Measurements from ENCODE around the gene DMRTA2.
"Not testable (repeated sequence)": the region's sequence is repeated elsewhere in the genome, so short reads cannot be mapped to it uniquely, and the experiment has no call there.

DMRTA2 gene

GRCh38 chr1:50405814-50406213, 17.4 kb downstream of the DMRTA2 start:
- TF ChIP-seq CTCF (IDR thresholded peaks at IDR 0.05): no peak

GRCh38 chr1:50393522-50394120, 29.6 kb downstream of the DMRTA2 start:
- TF ChIP-seq CTCF (IDR thresholded peaks at IDR 0.05): no peak
- Histone ChIP-seq H3K4me1 (no peaks in the 10 kb centered on the region), H3K36me3 (no peaks in the 10 kb centered on the region), H3K9me3 (peaks cover 0 to 8% (median 0%) of the 10 kb centered on the region in 3 donors), H3K27me3 (peaks cover 0 to 5% of the 10 kb centered on the region in 2 donors), H3K27ac (no peak overlapping the region), H3K4me3 (no peak overlapping the region)
- intact Hi-C loops (cut with DNase I; ENCODE audit: low total_unique reads): no loop called here
- DNase-seq: no peak

More at GRCh38 chr1:50405814-50406213, 17.4 kb downstream of the DMRTA2 start:
- Histone ChIP-seq H3K27ac (no peak overlapping the region), H3K36me3 (no peaks in the 10 kb centered on the region), H3K27me3 (peaks cover 0 to 22% of the 10 kb centered on the region in 2 donors), H3K4me3 (no peak overlapping the region), H3K9me3 (peaks cover 0 to 7% (median 0%) of the 10 kb centered on the region in 3 donors), H3K4me1 (no peaks in the 10 kb centered on the region)
- no peak for DNase-seq
- intact Hi-C loops (cut with DNase I; ENCODE audit: low total_unique reads): no loop called here

GRCh38 chr1:50381551-50381950, 41.7 kb downstream of the DMRTA2 start:
- H3K36me3 ChIP-seq; intact Hi-C loops (cut with DNase I; ENCODE audit: low total_unique reads); H3K27me3 ChIP-seq; H3K4me1 ChIP-seq; H3K27ac ChIP-seq; DNase-seq; H3K9me3 ChIP-seq; H3K4me3 ChIP-seq: not testable (repeated sequence)

- no peaks in the 10 kb centered on the region for H3K9me3 ChIP-seq
- H3K4me3 ChIP-seq: no peak overlapping the region
- H3K4me1 ChIP-seq: no peaks in the 10 kb centered on the region
- no peaks in the 10 kb centered on the region for H3K27me3 ChIP-seq
- TF ChIP-seq CTCF (IDR thresholded peaks at IDR 0.05): no peak
- no peak overlapping the region for H3K27ac ChIP-seq
- intact Hi-C loops (cut with DNase I; ENCODE audit: low total_unique reads): no loop called here
- DNase-seq: no peak
- H3K36me3 ChIP-seq: no peaks in the 10 kb centered on the region
These were observed 44.5 kb downstream of the DMRTA2 start for GRCh38 chr1:50378770-50379169.

- peaks cover 0 to under 1% (median under 1%) of the 10 kb centered on the region in 4 donors for H3K4me1 ChIP-seq
- H3K36me3 ChIP-seq: no peaks in the 10 kb centered on the region
- intact Hi-C loops (cut with DNase I; ENCODE audit: low total_unique reads): no loop called here
- no peak overlapping the region for H3K27ac ChIP-seq
- H3K9me3 ChIP-seq: no peaks in the 10 kb centered on the region
- H3K4me3 ChIP-seq: no peak overlapping the region
- peaks cover 0 to 16% of the 10 kb centered on the region in 2 donors for H3K27me3 ChIP-seq
- no peak for TF ChIP-seq CTCF (IDR thresholded peaks at IDR 0.05)
- DNase-seq: no peak
These were observed 49.7 kb downstream of the DMRTA2 start for GRCh38 chr1:50373532-50373931.

- no peak for DNase-seq
- Histone ChIP-seq H3K36me3 (no peaks in the 10 kb centered on the region), H3K4me1 (peaks cover 0 to 7% (median 5%) of the 10 kb centered on the region in 4 donors), H3K27ac (no peak overlapping the region), H3K4me3 (no peak overlapping the region), H3K27me3 (peaks cover 0 to 24% of the 10 kb centered on the region in 2 donors), H3K9me3 (no peaks in the 10 kb centered on the region)
- intact Hi-C loops (cut with DNase I; ENCODE audit: low total_unique reads): no loop called here
- TF ChIP-seq CTCF (IDR thresholded peaks at IDR 0.05): no peak
These were observed 51.5 kb downstream of the DMRTA2 start for GRCh38 chr1:50371749-50372148.

All from tibial artery (tissue), 4 donors.